SH-SY5Y (cell line): Measurements from ENCODE around the gene TCP1.

Experiments used
- GATA2 ChIP-seq: IDR thresholded peaks from 2 replicates; pipeline ENCODE4 v1.6.1; 2011; ENCODE audit warnings: mild to moderate bottlenecking, low read depth, low read length
- GATA3 ChIP-seq: IDR thresholded peaks from 2 replicates; pipeline ENCODE4 v1.6.1; 2011; ENCODE audit warnings: low read depth, mild to moderate bottlenecking, low read length, moderate library complexity

- no peak for TF ChIP-seq GATA3
- TF ChIP-seq GATA2 = no peak
Measured at GRCh38 chr6:159754401-159754800, 35.0 kb downstream of the TCP1 start.
